ENCODE measurements around the gene NSMCE1.

NSMCE1 gene

GRCh38 chr16:27268376-27269299 lies at the start of gene NSMCE1:
NSMCE1 (minus strand) TSS chr16:27268772; CDS start chr16:27257570, 11,202 bp downstream.
- DNase-seq, result peak; percentile 83 to 93 (median 91)

DNA sequence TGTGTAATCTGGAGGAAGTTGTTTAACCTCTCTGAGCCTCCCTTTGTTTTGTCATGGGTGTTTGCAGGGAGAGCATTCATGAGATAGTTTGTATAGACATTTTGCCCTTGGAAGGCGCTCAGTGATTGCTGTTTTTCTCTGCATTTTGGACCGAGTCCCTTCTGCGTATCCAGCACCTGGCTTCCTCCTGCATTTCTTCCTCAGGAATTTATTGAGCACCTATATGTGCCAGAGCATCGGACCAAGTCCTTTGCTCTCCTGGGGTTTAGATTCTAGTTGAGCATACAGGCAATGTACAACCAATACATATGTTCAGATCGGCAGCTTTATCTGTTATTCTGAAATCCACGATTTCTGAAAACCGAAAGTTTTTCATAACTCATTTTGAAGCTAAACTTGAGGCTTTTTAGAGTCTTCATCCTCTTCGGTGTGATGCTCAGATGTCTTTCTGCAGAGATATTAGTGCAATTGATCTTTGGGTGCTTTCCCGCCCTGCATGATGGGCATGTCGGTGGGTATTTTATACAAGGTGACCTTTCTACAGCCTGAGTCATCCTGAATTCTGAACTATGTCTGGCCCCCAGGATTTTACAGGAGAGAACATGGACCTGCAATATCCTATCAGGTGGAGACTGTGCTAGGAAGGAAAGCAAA lies 49.3 kb upstream of the NSMCE1 start:
- DNase-seq, result no peak

DNA sequence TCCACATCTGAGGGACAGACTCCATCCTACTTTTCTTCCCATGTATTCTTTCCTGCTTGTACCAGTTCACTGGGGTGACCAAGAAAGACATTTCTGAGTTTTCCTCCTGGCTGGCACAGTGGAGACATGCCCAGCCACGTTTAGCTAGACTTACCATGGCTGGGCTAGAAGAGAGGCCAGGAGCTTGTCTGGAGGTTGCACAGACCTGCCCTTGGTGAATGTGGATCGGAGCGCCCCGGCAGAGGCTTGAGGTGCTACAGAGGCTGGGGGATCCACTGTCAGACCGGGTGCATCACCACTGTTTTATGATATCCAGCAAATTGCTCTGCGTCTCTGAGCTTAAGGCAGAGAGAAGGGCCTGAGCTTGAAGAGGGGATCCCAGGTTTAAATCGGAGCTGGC lies 48.7 kb upstream of the NSMCE1 start:
- no peak for DNase-seq

- no peak for DNase-seq
These were observed 47.6 kb upstream of the NSMCE1 start for GRCh38 chr16:27316038-27316680.

DNA sequence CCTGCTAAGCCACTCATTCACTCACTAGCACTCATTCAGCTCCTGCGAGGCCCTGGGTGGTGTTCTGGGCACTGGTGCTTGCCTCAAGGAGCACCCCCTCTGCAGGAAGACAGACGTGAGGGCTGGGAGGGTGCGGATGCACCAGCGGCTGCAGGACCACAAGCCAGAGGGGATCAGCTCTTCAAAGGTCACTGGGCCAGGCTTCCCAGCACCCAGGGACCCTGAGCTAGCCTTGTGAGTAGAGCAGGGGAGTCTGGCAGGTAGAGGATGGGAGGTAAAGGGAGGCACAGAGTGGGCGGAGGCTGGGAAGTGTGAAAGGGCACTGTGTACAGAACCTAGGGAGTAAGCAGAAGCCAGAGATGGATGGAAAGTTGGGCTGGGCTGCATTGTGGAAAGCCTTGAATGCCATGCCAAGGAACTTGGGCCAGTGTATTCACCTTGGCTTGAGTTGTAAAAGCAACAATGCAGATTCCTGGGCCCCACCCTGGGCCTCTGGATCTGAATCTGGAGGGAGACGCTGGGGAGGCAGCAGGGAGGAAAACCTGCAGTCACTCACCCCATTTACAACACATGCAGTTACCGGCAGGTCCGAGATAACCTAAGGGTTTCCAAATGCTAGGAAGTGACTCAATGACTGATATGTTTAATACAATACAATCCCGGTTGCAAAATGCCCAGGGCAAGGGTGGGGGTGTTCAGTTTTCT lies 46.9 kb upstream of the NSMCE1 start:
- no peak for DNase-seq

DNA sequence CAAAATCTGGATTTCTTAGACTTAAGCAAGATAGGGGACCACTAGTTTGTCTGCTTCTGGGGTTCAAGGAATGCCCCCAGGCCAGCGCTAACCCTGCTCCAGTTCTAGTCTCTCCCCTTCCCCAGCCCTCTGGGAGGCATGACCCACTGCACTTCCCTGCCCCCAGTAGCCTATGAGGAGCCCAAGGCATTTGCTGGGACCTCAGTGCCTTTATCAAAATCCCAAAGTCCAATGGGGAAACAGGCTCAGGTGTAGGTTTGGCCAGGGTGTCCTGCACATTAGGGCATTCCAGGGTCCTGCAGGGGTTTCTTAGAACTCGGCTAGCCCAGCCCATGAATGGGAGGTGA lies 46.4 kb upstream of the NSMCE1 start:
- DNase-seq, result no peak

GRCh38 chr16:27314161-27314723 lies 45.7 kb upstream of the NSMCE1 start:
- DNase-seq, result no peak

- DNase-seq, result no peak
These were observed 45.0 kb upstream of the NSMCE1 start, which contains the start of gene IL4R for GRCh38 chr16:27313422-27314160. IL4R (plus strand) TSS chr16:27313974; CDS start chr16:27340204, 26,230 bp downstream.

GRCh38 chr16:27312580-27313421 lies 44.2 kb upstream of the NSMCE1 start:
- no peak for DNase-seq

GRCh38 chr16:27311897-27312303 lies 43.3 kb upstream of the NSMCE1 start:
- no peak for DNase-seq

DNA sequence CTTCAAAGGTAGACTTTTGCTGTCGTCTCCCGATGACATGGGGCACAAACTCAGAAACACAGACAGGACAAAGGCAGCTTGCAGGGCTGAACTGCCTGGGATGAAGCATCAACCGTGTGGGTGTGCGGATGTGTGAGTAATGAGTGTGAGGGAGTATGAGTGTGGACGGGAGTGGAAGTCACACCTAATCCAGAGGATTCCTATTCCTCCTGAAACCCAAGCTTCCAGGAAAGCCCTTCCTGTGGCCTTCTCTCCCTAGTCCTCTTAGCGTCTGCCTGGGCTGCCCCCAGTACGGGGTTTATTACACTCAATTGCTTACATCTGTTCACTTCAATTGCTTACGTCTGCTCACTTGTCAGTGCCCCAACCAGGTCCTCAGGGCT lies 42.9 kb upstream of the NSMCE1 start:
- no peak for DNase-seq

DNA sequence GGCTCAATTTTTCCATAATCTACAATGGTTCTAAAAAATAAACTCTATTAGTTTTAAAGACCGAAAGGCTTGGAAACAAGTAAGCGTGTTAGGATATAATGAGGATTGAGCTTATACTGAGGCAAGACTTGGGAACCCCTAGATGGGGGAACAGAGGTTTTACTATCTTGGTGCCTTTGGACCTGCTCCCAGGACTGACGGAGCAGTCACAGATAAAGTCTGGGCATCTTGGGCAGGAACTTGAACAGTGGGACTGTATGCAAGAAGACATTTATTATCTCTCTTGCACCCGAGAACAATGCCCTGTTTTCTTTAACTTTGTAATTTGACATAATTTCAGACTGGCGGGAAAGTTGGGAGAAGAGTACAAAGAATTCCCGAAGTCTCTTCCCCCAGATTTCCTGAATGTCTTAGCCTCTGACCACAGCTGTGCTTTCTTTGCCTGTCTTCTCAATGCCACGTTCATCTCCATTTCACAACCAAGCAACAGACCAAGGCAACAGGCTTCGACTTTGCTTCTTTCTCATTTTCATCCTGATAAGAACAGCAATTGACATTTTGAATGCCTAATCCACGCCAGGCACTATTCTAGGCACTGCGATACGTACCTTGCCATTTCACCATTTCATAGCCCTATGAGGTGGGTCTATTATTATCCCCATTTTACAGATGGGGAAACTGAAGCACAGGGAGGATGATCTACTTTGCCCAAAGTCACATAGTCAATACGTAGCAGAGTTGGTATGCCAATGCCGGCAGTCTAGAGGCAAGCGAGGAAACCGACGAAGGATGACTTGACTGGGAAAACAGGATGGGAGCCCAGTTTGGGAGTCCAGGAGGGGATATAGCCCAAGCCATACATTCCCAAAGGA lies 42.2 kb upstream of the NSMCE1 start:
- no peak for DNase-seq

DNA sequence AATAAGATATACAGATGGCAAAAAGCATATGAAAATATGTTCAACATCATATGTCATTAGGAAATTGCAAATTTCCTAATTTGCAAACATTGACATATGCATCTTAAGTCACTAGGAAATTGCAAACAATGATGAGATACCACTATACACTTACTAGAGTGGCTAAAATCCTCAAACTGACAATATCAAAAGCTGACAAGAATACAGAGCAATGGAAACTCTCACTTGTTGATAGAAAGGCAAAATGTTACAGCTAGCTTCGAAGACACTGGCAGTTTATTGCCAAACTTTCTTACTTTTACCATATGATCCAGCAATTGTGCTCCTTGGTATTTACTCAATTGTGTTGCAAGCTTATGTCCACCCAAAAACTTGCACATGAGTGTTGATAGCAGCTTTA lies 40.2 kb upstream of the NSMCE1 start:
- DNase-seq, result no peak

DNA sequence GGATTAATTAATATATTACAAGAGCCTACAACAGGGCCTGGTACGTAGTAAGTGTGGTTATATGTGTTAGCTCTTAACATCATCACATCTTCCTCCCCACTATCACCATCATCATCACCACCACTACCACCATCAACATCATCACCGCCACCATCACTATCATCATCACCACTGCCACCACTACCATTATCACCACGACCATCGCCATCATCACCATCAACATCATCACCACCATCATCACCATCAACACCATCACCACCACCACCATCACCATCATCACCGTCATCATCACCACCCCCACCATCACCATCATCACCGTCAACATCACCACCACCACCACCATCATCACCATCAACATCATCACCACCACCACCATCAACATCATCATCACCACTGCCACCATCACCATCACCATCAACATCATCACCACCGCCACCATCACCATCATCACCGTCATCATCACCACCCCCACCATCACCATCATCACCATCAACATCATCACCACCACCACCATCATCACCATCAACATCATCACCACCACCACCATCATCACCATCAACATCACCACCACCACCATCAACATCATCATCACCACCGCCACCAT lies 37.4 kb upstream of the NSMCE1 start:
- DNase-seq, result no peak

DNA sequence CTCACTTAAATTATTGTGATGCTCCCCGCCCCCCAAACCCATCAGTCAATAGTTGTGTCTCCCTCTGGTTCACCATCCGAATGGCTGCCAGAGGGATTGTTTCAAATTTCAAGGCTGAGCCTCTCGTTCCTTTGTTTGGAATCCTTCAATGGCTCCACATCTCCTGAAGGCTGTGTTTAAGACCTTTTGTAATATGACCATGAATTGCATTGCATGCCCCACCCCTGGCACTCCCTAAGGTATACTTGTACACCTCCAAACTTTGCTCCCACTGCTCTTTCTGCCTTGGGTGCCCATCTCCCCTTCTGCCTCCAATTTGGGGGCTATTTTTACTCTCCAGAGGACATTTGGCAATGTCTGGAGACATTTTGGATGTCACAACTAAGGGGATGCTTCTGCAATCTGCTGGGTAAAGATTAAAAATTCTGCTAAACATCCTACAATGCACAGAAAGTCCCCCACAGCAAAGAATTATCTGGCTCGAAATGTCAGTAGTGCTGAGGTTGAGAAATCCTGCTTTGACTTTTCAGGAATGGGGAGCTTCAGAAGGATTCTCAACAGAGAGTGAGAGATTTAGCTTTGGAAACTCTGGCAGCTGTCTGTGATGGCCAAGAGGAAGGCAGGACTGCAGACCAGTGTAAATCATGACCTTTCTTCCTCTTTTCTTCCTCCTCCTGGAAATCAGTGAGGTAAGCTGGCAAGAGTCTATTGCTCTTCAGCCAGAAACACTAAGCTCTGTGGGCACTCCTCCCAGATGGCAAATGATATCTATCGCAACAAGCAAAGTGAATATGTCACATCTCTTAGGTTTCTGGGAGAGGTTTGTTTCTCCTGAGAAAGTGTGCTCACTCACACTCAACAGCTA lies 36.5 kb upstream of the NSMCE1 start:
- DNase-seq, result no peak

- DNase-seq, result no peak
These were observed 35.5 kb upstream of the NSMCE1 start for GRCh38 chr16:27304102-27304501.

- no peak for DNase-seq
These were observed 34.9 kb upstream of the NSMCE1 start for GRCh38 chr16:27303256-27304100.

DNA sequence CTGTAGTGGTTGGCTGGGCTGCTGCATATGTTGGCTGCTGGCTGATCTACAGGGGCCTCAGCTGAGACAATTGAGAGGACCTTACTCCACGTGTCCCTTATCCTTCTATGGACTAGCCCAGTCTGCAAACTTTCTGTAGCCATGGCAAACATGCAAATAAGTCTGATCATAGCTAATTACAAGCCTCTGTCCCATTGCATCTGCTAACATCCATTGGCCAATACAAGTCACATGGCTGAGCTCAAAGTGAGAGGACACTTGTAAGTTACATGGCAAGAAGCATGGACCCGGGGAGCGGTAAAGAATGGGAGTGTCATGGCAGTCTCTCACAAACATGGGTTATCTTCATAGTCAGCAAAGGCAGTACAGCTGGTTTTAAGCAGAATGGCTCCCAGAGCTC lies 33.6 kb upstream of the NSMCE1 start:
- DNase-seq, result no peak
